K562 (cell line): ENCODE results near the gene NAA10.

Experiments
- CTCF ChIP-seq, 3 experiments: IDR thresholded peaks in 2 of 3; conservative IDR thresholded peaks in 1 of 3; 2 replicates each; pipeline ENCODE4 v1.5.1; 2011 to 2012; ENCODE audit warnings: low read length in 3 of 3, mild to moderate bottlenecking in 3 of 3, control low read depth in 2 of 3, improper control_type of control experiment in 1 of 3, inconsistent platforms in 1 of 3, low read depth in 1 of 3, mixed read lengths in 1 of 3, moderate library complexity in 1 of 3; ENCODE audit not compliant: insufficient read depth in 2 of 3
- FOXM1 ChIP-seq, 2 experiments: fragments of 450-650 bp in 1 of 2; sonication (generic) in 1 of 2; formaldehyde crosslinking in 1 of 2; IDR thresholded peaks; 2 replicates each; pipeline versions ENCODE4 v1.6.1 to v1.9.0; 2017 to 2022; ENCODE audit warnings: low read depth in 2 of 2, mild to moderate bottlenecking in 2 of 2, missing genetic modification reagents in 1 of 2, moderate library complexity in 1 of 2
- HOMEZ ChIP-seq: fragments of 250-450 bp; sonication (Bioruptor Pico); IDR thresholded peaks from 2 replicates; pipeline ENCODE4 v1.4.0; 2020; ENCODE audit warnings: mild to moderate bottlenecking, moderate library complexity
- MAFG ChIP-seq: fragments of 450-650 bp; conservative IDR thresholded peaks from 2 replicates; pipeline ENCODE4 v1.6.1; 2016; ENCODE audit warnings: missing genetic modification characterization, missing compliant biosample characterization
- NFE2 ChIP-seq: IDR thresholded peaks from 2 replicates; pipeline ENCODE4 v1.6.1; 2014; ENCODE audit warnings: antibody characterized with exemption, low read depth
- SIN3A ChIP-seq, 2 experiments: fragments of 150-350 bp in 1 of 2; IDR thresholded peaks; 2 replicates each; pipeline ENCODE4 v1.6.1; 2011 to 2016; ENCODE audit warnings: borderline replicate concordance in 2 of 2, low read depth in 2 of 2, low read length in 2 of 2, mild to moderate bottlenecking in 2 of 2, moderate library complexity in 2 of 2; ENCODE audit not compliant: control insufficient read depth in 1 of 2
- ZBTB2 ChIP-seq: fragments of 450-650 bp; IDR thresholded peaks from 2 replicates; pipeline ENCODE4 v1.6.1; 2016; ENCODE audit warnings: antibody characterized with exemption
- ZNF124 ChIP-seq: sonication (generic); formaldehyde crosslinking; IDR thresholded peaks from 2 replicates; pipeline ENCODE4 v1.8.1; 2022; ENCODE audit warnings: missing genetic modification reagents
- ZNF217 ChIP-seq: sonication (generic); formaldehyde crosslinking; IDR thresholded peaks from 2 replicates; pipeline ENCODE4 v1.8.0; 2022; ENCODE audit warnings: mild to moderate bottlenecking, missing genetic modification reagents

GRCh38 chrX:153983321-153983801 is 48.5 kb upstream of the NAA10 start:
- no peak for TF ChIP-seq ZNF217
- no peak for TF ChIP-seq SIN3A (IDR thresholded peaks at IDR 0.05; ENCODE audit: borderline replicate concordance in 2 of 2, control insufficient read depth in 1 of 2, low read depth in 2 of 2, low read length in 2 of 2)
- no peak for TF ChIP-seq NFE2
- no peak for TF ChIP-seq CTCF (IDR thresholded peaks at IDR 0.05 in 2 of 3, conservative IDR thresholded peaks at IDR 0.05 in 1 of 3; ENCODE audit: insufficient read depth in 2 of 3, low read depth in 1 of 3, low read length in 3 of 3)
- TF ChIP-seq MAFG (tag): no peak
- no peak for TF ChIP-seq HOMEZ (CRISPR knock-in tag)
- no peak for TF ChIP-seq ZBTB2
- no peak for TF ChIP-seq FOXM1 (IDR thresholded peaks at IDR 0.05; ENCODE audit: low read depth)
- no peak for TF ChIP-seq FOXM1 (CRISPR knock-in tag; IDR thresholded peaks at IDR 0.05; ENCODE audit: low read depth)
- no peak for TF ChIP-seq ZNF124 (CRISPR knock-in tag)
